Measurements from ENCODE around the gene AIFM2.

GRCh38 chr10:70119623-70120022 lies 13.0 kb downstream of the AIFM2 start:
- no peak for TF ChIP-seq POLR2A (IDR thresholded peaks at IDR 0.05)
- no peak for TF ChIP-seq CTCF (IDR thresholded peaks at IDR 0.05)
- no peak for TF ChIP-seq EP300 (IDR thresholded peaks at IDR 0.05)
